ENCODE data around the gene SLC25A21.
"Not testable (repeated sequence)": the region's sequence is repeated elsewhere in the genome, so short reads cannot be mapped to it uniquely, and the experiment has no call there.

The SLC25A21 gene

DNA sequence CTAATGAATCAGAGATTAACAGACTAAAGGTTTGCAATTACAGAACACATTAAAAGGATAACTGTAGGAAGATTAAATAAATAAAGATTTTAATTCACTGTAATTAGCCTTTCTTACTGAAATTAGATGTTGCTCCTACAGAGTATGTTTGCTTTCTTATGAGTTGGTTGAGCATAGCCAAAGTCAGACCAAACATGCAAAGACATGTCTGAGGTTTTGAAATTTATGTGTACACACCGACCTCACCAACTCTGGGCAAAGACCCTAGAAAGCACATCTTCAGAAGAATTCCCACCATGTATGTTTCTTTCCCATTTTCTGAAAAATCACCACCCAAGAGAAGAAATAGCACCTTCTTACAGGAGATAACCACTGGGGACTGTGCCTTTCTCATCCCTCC lies 351.5 kb downstream of the SLC25A21 start:
- no peak for DNase-seq (ENCODE audit: low read depth)
- no peak overlapping the region for H3K4me3 ChIP-seq (ENCODE audit: low read depth, low read length)

DNA sequence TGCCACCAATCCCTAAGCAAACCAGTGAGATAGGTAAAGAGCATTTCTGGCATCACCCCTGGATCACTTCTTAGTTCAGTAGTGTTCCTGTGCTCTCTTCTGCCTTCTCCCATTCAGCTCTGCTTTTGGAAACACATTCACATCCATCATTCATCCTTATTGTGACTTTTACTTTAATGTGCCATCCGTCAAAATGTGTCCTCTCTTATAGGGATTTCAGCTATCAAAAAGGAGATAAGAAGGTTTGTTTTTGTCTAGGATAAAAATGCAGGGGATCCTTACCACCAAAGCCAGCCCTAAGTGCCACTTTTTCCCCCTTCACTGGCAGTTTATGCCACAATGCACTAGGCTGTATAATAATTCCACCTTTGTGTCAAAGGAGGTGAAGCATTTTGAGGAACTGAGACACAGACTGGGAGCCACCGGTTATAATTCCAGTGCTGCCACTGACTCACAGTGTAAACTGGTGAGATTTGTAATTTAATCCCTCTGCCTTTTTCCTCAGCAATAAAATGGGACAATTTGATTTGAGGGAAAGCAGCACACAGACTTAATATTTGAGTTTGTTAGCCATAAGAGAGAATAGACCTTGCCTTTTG lies 352.2 kb downstream of the SLC25A21 start:
- DNase-seq (ENCODE audit: low read depth) = no peak
- H3K4me3 ChIP-seq (ENCODE audit: low read depth, low read length) = no peak overlapping the region

DNA sequence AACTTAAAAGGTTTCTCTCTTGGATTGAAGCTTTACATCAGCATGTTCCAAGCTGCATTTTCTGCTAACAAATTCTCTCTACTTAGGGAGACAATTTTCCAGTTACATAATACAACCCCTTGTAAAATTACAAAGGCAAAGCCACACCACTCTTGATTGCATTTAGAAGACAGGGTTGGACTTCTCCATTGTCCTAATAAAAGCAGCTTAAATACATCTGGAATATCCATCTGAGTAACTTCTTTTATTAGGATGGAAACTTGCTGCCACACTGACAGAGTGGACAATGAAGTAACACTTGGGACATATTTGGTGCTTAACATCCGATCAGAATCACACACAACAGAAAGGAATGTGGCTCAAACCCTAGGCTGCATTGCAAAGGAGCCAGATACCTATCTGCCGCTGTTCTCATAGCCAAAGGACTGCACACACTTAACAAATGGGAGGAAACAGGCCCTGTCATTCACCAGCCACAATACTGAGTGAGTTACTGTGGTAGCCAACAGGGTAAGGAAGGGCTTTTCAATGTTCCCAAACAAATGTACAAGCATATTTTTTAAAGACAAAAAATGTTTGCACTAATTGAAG lies 353.5 kb downstream of the SLC25A21 start:
- H3K4me3 ChIP-seq (ENCODE audit: low read depth, low read length) = no peak overlapping the region
- DNase-seq (ENCODE audit: low read depth) = no peak

- H3K4me3 ChIP-seq (ENCODE audit: low read depth, low read length) = no peak overlapping the region
- no peak for DNase-seq (ENCODE audit: low read depth)
Observed at GRCh38 chr14:36818246-36818645, 354.2 kb downstream of the SLC25A21 start.

- DNase-seq (ENCODE audit: low read depth) = no peak
- H3K4me3 ChIP-seq (ENCODE audit: low read depth, low read length) = no peak overlapping the region
Observed at GRCh38 chr14:36817071-36817930, 355.1 kb downstream of the SLC25A21 start.

DNA sequence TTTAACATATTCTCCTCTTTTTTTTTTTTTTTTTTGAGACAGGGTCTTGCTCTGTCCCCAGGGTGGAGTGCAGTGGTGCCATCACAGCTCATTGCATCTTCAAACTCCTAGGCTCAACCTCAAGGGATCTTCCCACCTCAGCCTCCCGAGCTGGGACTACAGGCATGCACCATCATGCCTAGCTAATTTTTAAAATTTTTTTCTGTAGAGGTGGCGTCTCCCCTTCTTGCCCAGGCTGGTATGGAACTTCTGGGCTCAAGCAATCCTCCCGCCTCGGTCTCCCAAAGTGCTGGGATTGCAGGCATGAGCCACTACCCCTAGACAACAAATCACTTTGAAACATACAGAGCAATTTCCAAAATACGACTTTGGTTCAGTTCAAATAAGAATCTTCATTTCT lies 355.9 kb downstream of the SLC25A21 start:
- no peak overlapping the region for H3K4me3 ChIP-seq (ENCODE audit: low read depth, low read length)
- no peak for DNase-seq (ENCODE audit: low read depth)

DNA sequence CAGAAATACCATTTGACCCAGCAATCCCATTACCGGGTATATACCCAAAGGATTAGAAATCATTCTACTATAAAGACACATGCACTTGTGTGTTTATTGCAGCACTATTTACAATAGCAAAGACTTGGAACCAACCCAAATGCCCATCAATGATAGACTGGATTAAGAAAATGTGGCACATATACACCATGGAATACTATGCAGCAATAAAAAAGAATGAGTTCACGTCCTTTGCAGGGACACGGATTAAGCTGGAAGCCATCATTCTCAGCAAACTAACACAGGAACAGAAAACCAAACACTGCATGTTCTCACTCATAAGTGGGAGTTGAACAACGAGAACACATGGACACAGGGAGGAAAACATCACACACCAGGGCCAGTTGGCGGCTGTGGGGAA lies 357.6 kb downstream of the SLC25A21 start:
- DNase-seq (ENCODE audit: low read depth); H3K4me3 ChIP-seq (ENCODE audit: low read depth, low read length): not testable (repeated sequence)

- DNase-seq (ENCODE audit: low read depth) = no peak
- no peak overlapping the region for H3K4me3 ChIP-seq (ENCODE audit: low read depth, low read length)
Observed at GRCh38 chr14:36810209-36810608, 362.2 kb downstream of the SLC25A21 start.

GRCh38 chr14:36807727-36808126 lies 364.7 kb downstream of the SLC25A21 start:
- DNase-seq (ENCODE audit: low read depth) = no peak
- no peak overlapping the region for H3K4me3 ChIP-seq (ENCODE audit: low read depth, low read length)

DNA sequence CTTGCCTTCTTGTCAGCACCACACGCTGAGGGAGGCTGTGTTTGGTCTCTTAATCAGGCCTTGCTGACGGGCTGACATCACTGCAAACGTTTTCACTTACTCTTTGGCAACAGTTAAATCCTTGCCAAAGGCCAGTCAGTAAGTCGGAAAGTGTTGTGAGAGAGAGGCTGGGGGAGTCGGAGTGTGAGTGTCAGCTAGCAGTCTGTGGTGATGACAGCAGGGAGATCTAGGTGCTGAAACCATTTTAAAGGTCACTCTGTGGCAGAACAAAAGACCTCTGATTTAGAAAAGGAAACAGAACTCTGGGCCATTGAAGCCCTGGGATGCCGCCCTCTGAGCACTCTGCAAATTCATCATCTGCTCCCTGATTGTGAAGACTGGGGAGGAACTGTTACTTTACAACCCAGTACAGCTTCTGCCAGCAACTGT lies 367.3 kb downstream of the SLC25A21 start:
- H3K4me3 ChIP-seq (ENCODE audit: low read depth, low read length) = no peak overlapping the region
- peak; percentile 10 for DNase-seq (ENCODE audit: low read depth)

DNA sequence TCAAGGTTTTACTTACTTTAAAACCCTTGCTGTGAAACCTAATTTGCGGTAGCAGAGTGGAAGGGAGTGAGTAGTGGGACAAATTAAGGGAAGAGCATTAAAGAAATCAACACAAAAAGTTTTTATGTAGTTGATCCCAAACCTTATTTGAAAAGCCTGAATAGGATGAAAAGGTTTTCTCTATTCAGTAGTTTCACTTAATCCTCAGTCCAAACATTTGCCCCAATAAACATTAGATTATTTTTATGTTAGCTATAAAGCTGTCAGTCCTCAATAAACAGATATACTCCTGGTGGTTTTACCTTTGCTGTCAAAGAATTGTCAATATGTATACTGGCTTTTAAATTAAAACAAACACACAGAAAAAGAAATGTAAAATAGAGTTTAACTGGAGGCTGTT lies 374.8 kb downstream of the SLC25A21 start:
- no peak overlapping the region for H3K4me3 ChIP-seq (ENCODE audit: low read depth, low read length)
- no peak for DNase-seq (ENCODE audit: low read depth)

- no peak for DNase-seq (ENCODE audit: low read depth)
- H3K4me3 ChIP-seq (ENCODE audit: low read depth, low read length) = no peak overlapping the region
Observed at GRCh38 chr14:36791402-36791801, 381.0 kb downstream of the SLC25A21 start.

DNA sequence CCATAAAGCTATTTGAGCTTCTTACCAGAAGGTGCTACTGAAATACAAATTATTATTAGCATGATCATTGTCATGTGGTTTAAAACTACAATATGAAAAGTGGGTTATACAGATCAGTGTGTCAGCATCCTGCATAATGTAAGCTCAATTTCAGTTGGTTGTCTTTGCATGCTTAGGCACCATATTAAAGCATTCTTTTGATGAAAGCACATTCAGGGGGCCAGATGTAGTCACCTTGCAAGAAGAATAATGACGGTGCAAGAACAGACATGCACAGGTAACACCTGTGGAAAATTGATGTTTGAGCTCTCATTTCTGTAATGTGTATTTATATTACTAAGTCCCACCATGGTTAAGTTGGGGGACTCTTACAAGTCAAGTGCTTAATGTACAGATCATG lies 386.9 kb downstream of the SLC25A21 start:
- no peak for DNase-seq (ENCODE audit: low read depth)
- H3K4me3 ChIP-seq (ENCODE audit: low read depth, low read length) = no peak overlapping the region

DNA sequence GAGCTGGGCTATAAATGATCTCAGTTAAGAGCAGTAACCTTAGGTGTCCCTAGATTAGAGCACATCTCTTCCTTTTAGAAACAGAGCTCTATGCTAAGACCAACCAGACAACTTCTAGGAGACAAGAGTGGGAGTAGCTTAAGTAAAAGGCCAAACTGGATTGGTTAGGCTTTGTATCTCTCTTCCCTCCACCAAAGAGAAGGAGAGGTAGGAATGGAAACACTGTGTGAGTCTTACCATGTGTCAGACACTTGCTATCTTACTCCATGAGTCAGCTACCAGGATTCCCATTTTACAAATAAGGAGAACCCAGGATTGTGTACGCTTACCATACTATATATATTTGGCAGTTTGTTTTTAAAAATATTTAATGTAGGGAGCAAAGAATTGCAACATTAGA lies 387.9 kb downstream of the SLC25A21 start:
- H3K4me3 ChIP-seq (ENCODE audit: low read depth, low read length) = no peak overlapping the region
- DNase-seq (ENCODE audit: low read depth) = no peak

DNA sequence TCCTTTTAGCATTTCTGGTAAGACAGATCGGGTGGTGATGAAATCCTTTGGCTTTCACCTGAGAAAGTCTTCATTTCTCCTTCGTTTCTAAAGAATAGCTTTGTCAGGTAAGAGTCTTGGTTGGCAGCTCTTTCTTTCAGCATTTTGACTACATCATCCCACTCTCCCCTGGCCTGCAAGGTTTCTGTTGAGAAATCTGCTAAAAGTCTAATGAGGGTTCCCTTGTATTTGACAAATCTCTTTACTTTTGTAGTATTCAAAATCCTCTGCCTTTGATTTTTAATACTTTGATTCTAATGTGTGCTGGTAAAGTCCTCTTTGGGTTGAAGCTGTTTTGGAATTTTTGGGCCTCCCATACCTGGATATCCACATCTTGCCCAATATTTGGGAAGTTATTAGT lies 390.5 kb downstream of the SLC25A21 start:
- DNase-seq (ENCODE audit: low read depth) = no peak
- H3K4me3 ChIP-seq (ENCODE audit: low read depth, low read length) = no peak overlapping the region

DNA sequence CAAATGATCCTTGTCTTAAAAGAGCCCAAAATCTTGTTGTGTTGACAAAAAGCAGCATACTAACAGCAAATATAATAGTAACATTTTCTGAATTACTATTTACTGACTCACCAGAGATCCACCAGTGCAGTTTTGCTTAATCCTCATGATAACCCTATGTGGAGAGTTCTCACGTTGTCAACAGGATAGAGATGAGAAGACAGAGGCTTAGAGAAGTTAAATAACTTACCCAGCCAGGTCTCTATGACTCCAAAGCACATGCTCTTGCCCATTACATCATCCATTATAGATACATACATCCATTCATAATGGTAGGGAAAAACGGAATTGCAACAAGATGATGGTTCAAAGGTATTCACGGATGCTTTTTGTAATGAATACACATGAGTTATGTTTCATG lies 398.8 kb downstream of the SLC25A21 start:
- DNase-seq (ENCODE audit: low read depth) = no peak
- H3K4me3 ChIP-seq (ENCODE audit: low read depth, low read length) = no peak overlapping the region

GRCh38 chr14:36773136-36773540 lies 399.3 kb downstream of the SLC25A21 start:
- no peak for DNase-seq (ENCODE audit: low read depth)
- no peak overlapping the region for H3K4me3 ChIP-seq (ENCODE audit: low read depth, low read length)

GRCh38 chr14:36771028-36771640 lies 401.3 kb downstream of the SLC25A21 start:
- DNase-seq (ENCODE audit: low read depth) = no peak
- H3K4me3 ChIP-seq (ENCODE audit: low read depth, low read length) = no peak overlapping the region

DNA sequence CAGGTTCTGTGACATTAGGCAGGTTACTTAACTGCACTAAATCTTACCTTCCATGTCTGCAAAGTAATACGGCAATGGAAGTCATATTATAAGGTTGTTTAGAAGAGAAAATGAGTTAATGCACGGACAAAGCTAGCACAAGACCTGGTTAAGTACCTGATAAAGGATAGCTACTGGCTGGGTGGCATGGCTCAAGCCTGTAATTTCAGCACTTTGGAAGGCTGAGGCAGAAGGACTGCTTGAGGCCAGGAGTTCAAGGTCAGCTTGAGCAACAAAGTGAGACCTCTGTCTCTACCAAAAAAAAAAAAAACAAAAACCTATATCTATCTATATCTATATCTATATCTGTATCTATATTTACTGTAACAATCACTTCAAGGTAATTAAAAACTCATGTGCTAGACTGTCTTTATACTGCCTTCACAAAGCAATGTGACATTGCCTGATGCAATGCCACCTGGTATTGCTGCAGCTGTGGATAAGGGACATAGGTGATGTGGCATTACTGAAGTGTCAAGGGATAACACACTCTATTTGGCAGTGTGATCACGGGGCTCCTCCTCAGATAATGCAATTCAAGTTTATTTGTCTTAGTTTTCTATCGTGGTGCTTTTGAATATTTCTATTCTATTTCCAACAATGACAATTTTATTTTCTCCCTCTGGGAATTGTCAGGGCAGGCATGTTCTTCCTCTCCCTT lies 403.6 kb downstream of the SLC25A21 start:
- DNase-seq (ENCODE audit: low read depth) = no peak
- no peak overlapping the region for H3K4me3 ChIP-seq (ENCODE audit: low read depth, low read length)
